ENCODE results near the gene PCBP4.
"Not testable (repeated sequence)": the region's sequence is repeated elsewhere in the genome, so short reads cannot be mapped to it uniquely, and the experiment has no call there.

The PCBP4 gene

GRCh38 chr3:51993657-51994056 lies 26.4 kb upstream of the PCBP4 start:
- not testable (repeated sequence) for DNase-seq

DNA sequence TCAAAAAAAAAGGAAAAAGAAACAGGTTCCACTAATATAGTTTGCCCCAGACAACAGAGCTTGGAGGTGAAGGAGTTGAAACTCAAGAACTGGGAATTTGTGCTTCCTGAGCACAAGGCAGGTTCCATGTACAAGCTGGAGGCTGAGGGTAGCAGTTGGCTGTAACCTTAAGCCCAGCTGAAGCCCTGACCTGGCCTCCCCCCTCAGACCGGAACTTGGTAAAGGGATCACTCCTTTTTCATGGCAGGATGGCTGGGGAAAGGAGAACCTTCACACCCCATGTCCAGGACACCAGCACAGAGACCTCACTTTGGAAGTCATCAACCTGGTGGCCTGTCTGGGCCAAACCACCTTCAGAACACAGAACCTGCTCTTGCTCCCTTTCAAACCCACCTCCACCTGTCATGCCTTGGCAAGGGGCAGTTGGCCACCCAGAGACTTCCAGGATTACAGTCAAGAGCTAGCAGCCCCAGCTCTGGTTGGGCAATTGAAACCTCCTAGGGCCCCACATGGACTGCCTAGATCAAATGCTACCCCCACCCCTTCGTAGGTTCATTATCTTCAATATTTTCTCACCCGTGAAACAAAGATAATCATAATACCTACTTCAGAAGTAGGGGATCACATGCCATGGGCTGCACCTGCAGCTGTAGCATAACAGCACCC lies 24.9 kb upstream of the PCBP4 start:
- no peak for DNase-seq

- DNase-seq, result not testable (repeated sequence)
Measured at GRCh38 chr3:51990501-51990971, 23.3 kb upstream of the PCBP4 start.

- DNase-seq, result no peak
Measured at GRCh38 chr3:51988286-51989146, 21.3 kb upstream of the PCBP4 start.

- DNase-seq, result no peak
Measured at GRCh38 chr3:51987568-51987967, 20.3 kb upstream of the PCBP4 start.

DNA sequence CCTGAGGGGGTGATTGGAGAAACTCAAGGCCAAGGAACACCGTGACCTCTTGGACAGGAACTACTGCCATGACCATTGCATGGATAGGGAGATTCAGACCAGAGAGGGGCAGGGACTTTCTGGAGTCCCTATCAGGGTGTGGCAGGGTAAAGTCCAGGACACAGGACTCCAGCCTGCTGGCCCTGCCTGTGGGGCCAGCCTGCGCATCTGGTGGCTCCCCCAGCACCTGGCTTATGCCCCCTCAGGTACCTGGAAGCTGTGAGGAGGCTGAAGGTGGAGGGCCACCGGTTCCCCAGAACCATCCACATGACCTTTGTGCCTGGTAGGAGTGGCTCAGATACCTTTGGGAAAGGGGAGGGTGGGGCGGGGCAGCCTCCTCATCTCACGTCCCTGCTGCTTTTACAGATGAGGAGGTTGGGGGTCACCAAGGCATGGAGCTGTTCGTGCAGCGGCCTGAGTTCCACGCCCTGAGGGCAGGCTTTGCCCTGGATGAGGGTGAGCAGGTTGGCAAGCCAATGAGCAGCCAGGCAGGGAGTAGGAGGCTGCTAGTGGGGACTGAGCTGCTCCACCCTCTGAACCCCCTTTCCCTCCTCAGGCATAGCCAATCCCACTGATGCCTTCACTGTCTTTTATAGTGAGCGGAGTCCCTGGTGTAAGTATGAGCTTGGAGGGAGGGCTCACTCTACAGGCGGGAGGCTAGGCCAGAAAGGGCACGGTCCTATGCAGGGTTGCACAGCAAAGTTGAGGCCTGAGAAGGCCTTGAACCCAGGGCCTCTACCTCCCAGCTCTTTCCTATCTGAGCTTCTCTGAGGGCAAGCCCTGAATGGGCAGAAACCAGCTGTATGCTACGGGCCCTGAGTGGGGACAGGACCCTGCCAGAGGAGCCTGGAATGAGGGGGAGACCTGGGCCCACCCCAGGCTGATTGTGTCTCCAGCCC lies 19.0 kb upstream of the PCBP4 start:
- no peak for DNase-seq

- DNase-seq, result no peak
Measured at GRCh38 chr3:51985063-51985462, 17.8 kb upstream of the PCBP4 start.

DNA sequence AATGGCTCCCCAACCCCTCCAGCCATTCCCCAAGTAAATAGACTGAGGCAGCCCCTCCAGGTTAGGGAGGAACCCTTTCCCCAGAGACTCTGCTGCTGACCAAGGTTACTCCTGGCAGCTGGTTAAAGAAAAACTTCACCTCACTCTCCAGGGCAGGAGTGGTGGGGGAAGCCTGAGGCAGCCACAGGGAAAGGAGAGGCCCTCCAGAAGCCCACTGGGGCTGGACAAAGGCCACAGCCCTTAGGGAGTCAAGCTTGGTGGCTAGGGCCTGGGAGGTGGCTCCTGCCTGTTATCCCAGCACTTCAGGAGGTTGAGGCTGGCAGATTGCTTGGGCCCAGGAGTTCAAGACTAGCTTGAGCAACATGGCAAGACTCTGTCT lies 17.0 kb upstream of the PCBP4 start:
- DNase-seq, result no peak

DNA sequence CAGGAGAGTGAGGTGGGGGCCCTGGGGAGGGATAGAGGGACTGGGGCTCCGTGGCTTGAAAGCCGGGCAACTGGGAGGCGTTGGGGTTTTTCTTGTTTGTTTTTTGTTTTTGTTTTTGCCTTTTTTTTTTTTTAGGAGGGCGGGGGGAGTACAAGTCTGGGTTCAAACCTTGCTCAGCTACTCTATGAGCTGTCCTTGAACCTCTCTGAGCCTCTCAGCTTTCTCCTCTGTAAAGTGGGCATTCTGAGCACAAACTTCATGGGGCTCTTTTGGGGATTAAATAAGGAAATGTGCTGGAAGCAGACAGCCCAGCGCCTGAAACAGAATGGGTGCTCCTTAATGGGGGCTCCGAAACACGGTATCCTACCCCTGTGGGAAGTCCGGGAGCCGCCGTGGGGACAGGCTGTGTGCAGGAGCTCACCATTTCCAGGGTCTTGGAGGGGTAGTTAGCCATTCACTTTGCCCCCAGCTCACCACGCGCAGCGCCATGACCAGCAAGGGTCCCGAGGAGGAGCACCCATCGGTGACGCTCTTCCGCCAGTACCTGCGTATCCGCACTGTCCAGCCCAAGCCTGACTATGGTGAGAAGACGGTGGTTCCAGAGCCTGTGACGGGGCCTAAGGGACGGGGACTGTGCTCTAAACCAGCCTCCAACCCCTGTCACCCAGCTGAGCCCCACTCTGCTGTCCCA lies 16.5 kb upstream of the PCBP4 start:
- no peak for DNase-seq

- DNase-seq, result no peak
Measured at GRCh38 chr3:51982838-51983577, 15.8 kb upstream of the PCBP4 start, which contains the start of gene ACY1. TSS of gene ACY1 (plus strand) at chr3:51983535. CDS start at chr3:51984065, 530 bp downstream.

DNA sequence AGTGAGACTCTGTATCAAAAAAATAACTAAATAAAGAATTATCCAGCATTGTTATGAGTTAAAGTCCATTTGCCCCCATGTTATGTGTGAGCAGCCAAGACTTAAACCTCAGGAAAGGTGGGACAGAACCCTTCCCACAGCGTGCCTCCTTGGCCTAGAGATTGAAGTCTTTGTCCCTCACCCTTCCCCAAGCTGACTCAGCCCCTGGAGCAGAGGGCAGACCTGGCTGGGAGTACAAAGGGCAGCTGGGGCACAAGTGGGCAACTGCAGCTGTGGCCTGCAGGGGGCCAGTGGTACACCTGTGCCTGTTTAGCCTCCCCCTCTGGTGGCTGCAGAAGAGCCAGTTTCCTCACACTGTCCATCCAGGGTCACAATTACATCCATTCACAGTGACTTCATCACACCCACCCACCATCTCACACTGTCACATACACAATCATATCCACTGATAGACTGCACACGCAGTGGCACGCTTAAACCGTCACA lies 15.1 kb upstream of the PCBP4 start:
- no peak for DNase-seq

DNA sequence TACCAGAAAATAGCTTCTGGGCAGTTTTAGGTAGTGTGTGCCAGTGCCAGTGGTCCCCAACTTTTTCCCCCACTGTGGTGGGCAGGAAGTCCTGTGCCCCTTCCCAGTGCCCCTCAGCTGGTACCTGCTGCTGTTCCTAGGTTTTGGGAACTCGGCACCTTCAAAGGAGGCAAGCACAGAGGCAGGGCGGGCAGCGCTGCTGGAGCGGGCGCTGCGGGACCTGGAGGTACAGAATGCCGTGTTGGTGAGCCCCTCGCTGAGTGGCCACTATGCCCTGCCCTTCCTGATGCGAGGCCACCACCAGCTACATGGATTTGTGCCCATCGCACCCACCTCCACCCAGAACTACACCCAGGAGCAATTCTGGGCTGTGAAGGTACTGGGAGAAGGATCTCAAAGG lies 13.0 kb upstream of the PCBP4 start:
- no peak for DNase-seq

DNA sequence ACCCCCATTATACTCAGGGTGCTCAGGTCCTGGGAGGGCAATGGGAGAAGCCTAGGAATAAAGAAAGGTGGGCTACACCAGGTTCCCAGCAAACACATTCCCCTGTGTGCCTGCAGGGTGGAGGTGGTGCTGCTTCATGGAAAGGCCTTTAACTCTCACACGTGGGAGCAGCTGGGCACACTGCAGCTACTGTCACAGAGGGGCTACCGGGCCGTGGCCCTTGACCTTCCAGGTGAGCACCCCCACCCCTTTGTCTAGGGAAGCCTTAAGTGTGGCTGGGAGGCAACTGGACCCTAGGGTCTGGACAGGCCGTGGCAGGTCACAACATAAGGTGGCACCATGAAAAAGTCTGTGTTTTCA lies 10.9 kb upstream of the PCBP4 start:
- no peak for DNase-seq

DNA sequence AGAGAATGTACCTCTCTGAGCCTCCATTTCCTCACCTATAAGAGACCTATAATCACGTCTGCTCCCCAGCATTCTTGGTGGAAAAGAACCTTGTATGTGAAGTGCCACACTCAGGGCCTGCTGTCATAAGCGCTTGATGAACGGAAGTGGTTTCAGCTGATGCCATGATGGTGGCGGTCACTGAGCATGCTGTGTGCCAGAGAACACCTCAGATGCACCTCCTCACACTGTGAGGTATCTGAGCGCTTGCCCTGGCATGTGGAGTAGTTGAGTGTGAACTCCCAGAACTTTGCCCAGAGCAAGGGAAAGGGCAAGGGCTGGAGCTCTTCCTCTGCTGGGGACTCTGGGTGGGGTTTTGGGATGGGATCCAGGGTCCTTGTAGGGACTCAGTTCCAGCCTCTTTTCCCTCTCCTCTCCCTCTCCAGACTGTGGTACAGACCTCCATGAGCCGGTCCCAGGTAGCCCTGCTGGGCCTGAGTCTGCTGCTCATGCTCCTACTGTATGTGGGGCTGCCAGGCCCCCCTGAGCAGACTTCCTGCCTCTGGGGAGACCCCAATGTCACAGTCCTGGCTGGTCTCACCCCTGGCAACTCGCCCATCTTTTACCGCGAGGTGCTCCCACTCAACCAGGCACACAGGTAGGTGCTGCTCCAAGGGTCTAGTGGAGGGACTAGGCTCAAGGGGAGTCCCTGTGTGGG lies 10.3 kb upstream of the PCBP4 start:
- DNase-seq, result no peak

- DNase-seq, result no peak
Measured at GRCh38 chr3:51975852-51976549, 8.7 kb upstream of the PCBP4 start.

DNA sequence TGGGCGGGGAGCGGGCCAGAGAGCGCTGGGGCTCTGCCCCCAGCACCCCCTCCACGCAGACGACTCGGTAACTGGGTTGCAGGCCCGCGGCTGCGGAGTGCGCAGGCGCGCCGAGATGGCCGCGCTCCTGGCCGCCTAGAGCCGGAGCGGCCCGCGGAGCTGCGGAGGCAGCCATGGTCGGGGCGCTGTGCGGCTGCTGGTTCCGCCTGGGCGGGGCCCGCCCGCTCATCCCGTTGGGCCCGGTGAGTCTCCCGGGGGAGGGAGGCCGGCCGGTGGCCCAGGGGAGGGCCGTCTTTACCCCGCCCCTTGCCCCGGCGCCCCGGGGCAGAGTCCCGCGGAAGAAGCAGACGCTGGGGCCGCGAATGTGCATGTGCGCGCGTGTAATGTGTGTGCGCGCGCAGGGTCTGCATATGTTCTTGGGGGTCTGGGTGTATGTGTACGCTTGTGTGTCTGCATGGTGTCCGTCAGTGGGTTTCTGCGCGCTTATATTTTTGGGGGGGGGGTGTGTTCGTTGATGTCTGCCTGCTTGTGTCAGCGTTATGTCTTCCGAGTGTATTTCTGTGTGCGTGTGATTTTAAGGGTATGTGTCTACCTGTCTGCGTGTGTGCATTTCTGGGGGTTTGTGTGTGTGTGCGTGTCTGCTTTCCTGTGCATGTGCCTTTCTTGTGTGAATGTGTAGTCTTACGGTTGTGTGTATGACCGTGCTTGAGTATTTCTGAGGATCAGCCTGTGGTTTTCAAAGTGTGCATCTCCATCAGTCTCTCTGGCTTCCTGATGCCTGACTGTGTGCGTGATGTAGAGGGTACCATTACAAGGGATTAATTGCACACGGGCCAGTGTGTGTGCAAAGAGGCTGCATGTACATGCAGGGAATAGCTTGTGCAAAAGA lies 8.0 kb upstream of the PCBP4 start, which contains the start of gene ABHD14A:
Gene ABHD14A, plus strand, starts transcription at position 102 of the 889 bp plus-strand sequence. Its CDS starts 72 bp downstream, at position 174.
- no peak for DNase-seq

DNA sequence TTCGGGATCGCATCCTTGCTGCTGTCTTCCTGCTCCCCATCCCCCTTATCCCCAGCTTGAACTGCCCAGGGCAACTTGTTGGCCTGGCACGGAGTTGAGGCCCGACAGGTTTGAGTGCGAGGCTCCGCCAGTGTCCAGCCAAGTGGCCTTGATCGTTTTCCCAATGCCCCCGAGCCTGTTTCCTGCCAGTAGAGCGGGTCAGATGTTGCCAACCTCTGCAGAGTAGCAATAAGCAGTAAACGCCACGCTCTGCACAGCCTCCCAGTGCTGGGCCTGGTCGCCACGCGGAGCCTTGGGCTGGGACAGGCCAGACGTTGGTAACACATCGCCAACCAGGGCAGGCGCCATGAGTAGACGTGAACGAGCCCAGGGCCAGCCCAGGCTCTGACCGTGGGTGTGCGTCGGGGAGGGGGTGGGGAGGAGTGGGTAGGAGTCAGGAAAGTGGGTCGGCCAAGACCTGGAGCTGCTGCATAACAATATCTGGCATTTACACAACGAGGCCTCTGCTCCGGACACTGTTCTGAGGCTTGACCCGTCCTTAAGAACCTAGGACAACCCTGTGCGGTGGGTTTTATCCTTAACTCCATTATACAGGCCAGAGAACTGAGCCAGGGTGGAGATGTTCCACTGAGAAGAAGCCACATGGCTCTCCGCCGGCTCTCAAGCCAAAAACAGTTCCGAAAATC lies 7.2 kb upstream of the PCBP4 start:
- no peak for DNase-seq

DNA sequence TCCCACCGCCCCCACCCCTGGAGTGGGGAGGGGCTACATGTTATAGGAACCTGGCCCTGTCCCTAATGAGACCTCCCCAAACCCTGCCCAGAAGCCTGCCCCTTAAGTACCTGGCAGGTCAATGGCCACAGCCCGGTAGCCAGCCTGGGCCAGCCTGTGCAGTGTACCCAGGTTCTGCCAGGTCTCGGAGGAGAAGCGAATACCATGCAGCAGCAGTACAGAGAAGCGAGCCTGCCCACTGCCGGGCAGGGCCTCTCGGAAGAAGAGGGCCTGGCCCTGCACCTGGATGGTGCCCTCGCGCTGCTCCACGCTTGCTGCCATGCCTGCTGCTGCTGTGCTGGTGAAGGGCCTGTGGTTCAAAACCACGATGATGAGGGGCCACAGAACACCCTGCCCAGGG lies 4.1 kb upstream of the PCBP4 start:
- no peak for DNase-seq

Data from NCI-H1694 (cell line).